Heart left ventricle (tissue), 13 donors: Measurements from ENCODE around the gene FTCD.

Experiments
- POLR2A ChIP-seq, 2 donors: fragments of 450-650 bp; IDR thresholded peaks; one replicate each; pipeline ENCODE4 v1.6.1; 2017; ENCODE audit warnings: antibody characterized with exemption in 2 of 2, mild to moderate bottlenecking in 2 of 2, moderate library complexity in 2 of 2
- TF ChIP-seq, protein P1 (sequence below), 12 donors: fragments of 200-600 bp; sonication (generic) in 4 of 12; IDR thresholded peaks; one replicate each; pipeline versions ENCODE4 v1.5.0 to v1.8.0; 2018 to 2022; ENCODE audit warnings: antibody characterized with exemption in 12 of 12, mild to moderate bottlenecking in 5 of 12
- donor health status: ischemic (EF 13 %, LVEDD 7.1; RV severe dilation, severe dysfunction).
- donor health status: DM: no; HTN: yes; CAD: no.
- donor health status: DM: no; HTN: no; CAD: no.
- donor health status: ischemic (EF 25% LVEDD 6.9; RV normal size, moderate dysfunction).
- donor health status: ischemic (EF 25% LVEDD 5.7; RV mildly dilated, moderate dysfunction).
- donor health status: ischemic (EF 35%, LVEDD 5.7; RV mildly dilated, moderate dysfunction).
- donor health status: nonischemic (EF 11% LVEDD 7.7; RV severe dilation, severe dysfunction).
- donor health status: DM: yes; HTN: yes; CAD: no.
- donor health status: PGD.
- donor health status: ischemic (EF 29% LVEDD 5.4; RV normal size, mild dysfunction).
- donor health status: nonischemic (EF 23%, LVEDD 6.1; RV moderate dilation, normal function).

DNA sequence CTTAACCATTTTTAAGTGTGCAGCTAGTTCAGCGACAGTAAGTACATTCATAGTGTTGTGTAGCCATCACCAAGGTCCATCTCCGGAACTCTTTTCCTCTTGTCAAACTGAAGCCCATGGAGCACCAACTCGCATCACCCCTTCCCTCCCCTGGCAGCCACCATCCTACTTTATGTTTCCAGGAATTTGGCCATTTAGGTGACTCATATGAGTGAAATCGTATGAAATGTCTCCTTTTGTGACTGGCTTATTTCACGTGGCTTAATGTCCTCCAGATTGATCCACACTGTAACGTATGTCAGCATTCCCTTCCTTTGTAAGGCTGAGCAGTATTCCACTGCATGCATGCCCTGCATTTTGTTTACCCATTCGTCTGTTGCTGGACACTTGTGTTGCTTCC, 55.0 kb downstream of the FTCD start:
- TF ChIP-seq, protein P1, sequence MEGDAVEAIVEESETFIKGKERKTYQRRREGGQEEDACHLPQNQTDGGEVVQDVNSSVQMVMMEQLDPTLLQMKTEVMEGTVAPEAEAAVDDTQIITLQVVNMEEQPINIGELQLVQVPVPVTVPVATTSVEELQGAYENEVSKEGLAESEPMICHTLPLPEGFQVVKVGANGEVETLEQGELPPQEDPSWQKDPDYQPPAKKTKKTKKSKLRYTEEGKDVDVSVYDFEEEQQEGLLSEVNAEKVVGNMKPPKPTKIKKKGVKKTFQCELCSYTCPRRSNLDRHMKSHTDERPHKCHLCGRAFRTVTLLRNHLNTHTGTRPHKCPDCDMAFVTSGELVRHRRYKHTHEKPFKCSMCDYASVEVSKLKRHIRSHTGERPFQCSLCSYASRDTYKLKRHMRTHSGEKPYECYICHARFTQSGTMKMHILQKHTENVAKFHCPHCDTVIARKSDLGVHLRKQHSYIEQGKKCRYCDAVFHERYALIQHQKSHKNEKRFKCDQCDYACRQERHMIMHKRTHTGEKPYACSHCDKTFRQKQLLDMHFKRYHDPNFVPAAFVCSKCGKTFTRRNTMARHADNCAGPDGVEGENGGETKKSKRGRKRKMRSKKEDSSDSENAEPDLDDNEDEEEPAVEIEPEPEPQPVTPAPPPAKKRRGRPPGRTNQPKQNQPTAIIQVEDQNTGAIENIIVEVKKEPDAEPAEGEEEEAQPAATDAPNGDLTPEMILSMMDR (IDR thresholded peaks at IDR 0.05) = no peak
- no peak for TF ChIP-seq POLR2A (IDR thresholded peaks at IDR 0.05)
